HCT116 (cell line): ENCODE results near the gene PROX1. TPM values are rescaled to one million over a fixed set of nuclear protein-coding genes. Genes with fewer than 3 reads are reported as not detected.

ENCODE experiments used
- ATAC-seq: fragments of 200-7000 bp; cut with Tn5 transposase; 2 replicates; pipeline ENCODE4 v1.9.1; 2020; ENCODE audit warnings: mild to moderate bottlenecking, moderate library complexity
- BruUV-seq: library from RNA; stranded (reverse); fragments of 400-500 nt; replicated peaks from 2 replicates; lab custom pipeline; 2021; lab: Mats Ljungman, UMichigan
- CTCF ChIA-PET: fragments of 300-600 bp; sonication (Branson Sonifier 250); formaldehyde crosslinking; loops from one replicate; lab custom pipeline; 2021; ENCODE audit warnings: antibody characterized with exemption; lab: Charles Lee
- POLR2A ChIA-PET: fragments of 300-600, 350-600 bp; sonication (Branson Sonifier 250); formaldehyde crosslinking; loops from one replicate; lab custom pipeline; 2021; ENCODE audit warnings: antibody characterized with exemption; lab: Charles Lee
- RAD21 ChIA-PET, 2 experiments: fragments of 300-600 bp; sonication (Branson Sonifier 250); formaldehyde crosslinking; loops; one replicate each; lab custom pipeline; 2023; ENCODE audit warnings: low total read pairs in 2 of 2; ENCODE audit not compliant: uncharacterized antibody in 2 of 2, unreplicated experiment in 2 of 2, low non-redundant PET in 1 of 2; lab: Charles Lee
- DNase-seq: peaks from one replicate; pipeline ENCODE4 v3.0.0-alpha.2; 2010; ENCODE audit warnings: low read depth, low spot score
- H2AFZ ChIP-seq: fragments of 200-600 bp; shearing (Covaris generic), sonication (generic); 2 replicates; pipeline ENCODE4 v1.6.1; 2017; ENCODE audit warnings: low read depth, mixed run types, mixed read lengths, antibody characterized with exemption, low read length; ENCODE audit not compliant: poor library complexity, severe bottlenecking
- H3K27ac ChIP-seq: 2 replicates; pipeline ENCODE4 v1.5.1; 2012; ENCODE audit warnings: low read depth, low read length
- H3K27me3 ChIP-seq: fragments of 200-600 bp; sonication (generic); 2 replicates; pipeline ENCODE4 v1.6.1; 2016; ENCODE audit warnings: mixed run types, low read length, mixed read lengths; ENCODE audit not compliant: insufficient read depth
- H3K36me3 ChIP-seq, 2 experiments: fragments of 200-500 bp in 1 of 2; fragments of 200-600 bp in 1 of 2; sonication (Bioruptor generic) in 1 of 2; sonication (generic) in 1 of 2; 2 replicates each; pipeline versions ENCODE4 v1.5.1 to v1.6.1; 2014 to 2016; ENCODE audit warnings: low read length in 2 of 2, inconsistent platforms in 1 of 2, mixed read lengths in 1 of 2, mixed run types in 1 of 2; ENCODE audit not compliant: insufficient read depth in 2 of 2, control insufficient read depth in 1 of 2
- H3K4me1 ChIP-seq, 2 experiments: fragments of 200-600 bp in 1 of 2; sonication (generic) in 1 of 2; 2 replicates each; pipeline versions ENCODE4 v1.5.1 to v1.6.1; 2012 to 2017; ENCODE audit warnings: low read length in 2 of 2, inconsistent platforms in 1 of 2, mild to moderate bottlenecking in 1 of 2, mixed read lengths in 1 of 2, mixed run types in 1 of 2, moderate library complexity in 1 of 2; ENCODE audit not compliant: insufficient read depth in 2 of 2, control insufficient read depth in 1 of 2
- H3K4me2 ChIP-seq: fragments of 200-600 bp; sonication (generic); 2 replicates; pipeline ENCODE4 v1.6.1; 2017; ENCODE audit warnings: mixed run types, low read length, mixed read lengths
- H3K4me3 ChIP-seq, 2 experiments: fragments of 200-600 bp in 1 of 2; sonication (generic) in 1 of 2; replicated peaks in 1 of 2; 2 replicates each; pipeline ENCODE4 v1.5.1; 2011 to 2016; ENCODE audit warnings: low read length in 2 of 2, control low read depth in 1 of 2, low read depth in 1 of 2, mild to moderate bottlenecking in 1 of 2, mixed read lengths in 1 of 2, mixed run types in 1 of 2
- H3K79me2 ChIP-seq: fragments of 200-600 bp; sonication (generic); 2 replicates; pipeline ENCODE4 v1.6.1; 2017; ENCODE audit warnings: mild to moderate bottlenecking, mixed run types, low read length, moderate library complexity, mixed read lengths; ENCODE audit not compliant: insufficient read depth
- H3K9ac ChIP-seq: fragments of 200-600 bp; sonication (generic); 2 replicates; pipeline ENCODE4 v1.6.1; 2016; ENCODE audit warnings: low read length, mixed read lengths
- H3K9me2 ChIP-seq: fragments of 200-600 bp; sonication (generic), shearing (Covaris generic); 2 replicates; pipeline ENCODE4 v1.6.1; 2017; ENCODE audit warnings: mixed run types, mild to moderate bottlenecking, moderate library complexity; ENCODE audit not compliant: insufficient read depth
- H3K9me3 ChIP-seq, 2 experiments: fragments of 200-500 bp in 1 of 2; fragments of 200-600 bp in 1 of 2; sonication (Bioruptor generic) in 1 of 2; sonication (generic) in 1 of 2; 2 replicates each; pipeline ENCODE4 v1.6.1; 2014 to 2017; ENCODE audit warnings: low read length in 2 of 2, mixed read lengths in 2 of 2, inconsistent platforms in 1 of 2, low read depth in 1 of 2, mild to moderate bottlenecking in 1 of 2, mixed run types in 1 of 2, moderate library complexity in 1 of 2; ENCODE audit not compliant: control insufficient read depth in 1 of 2, insufficient read depth in 1 of 2
- H4K20me1 ChIP-seq: fragments of 200-600 bp; sonication (generic), shearing (Covaris generic); 2 replicates; pipeline ENCODE4 v1.6.1; 2017; ENCODE audit warnings: mixed run types, mild to moderate bottlenecking, moderate library complexity; ENCODE audit not compliant: insufficient read depth
- CBX3 ChIP-seq: IDR thresholded peaks from 2 replicates; pipeline ENCODE4 v1.6.1; 2012; ENCODE audit warnings: low read depth
- CEBPB ChIP-seq: IDR thresholded peaks from 2 replicates; pipeline ENCODE4 v1.6.1; 2012; ENCODE audit warnings: low read depth
- EGR1 ChIP-seq: IDR thresholded peaks from 2 replicates; pipeline ENCODE4 v1.6.1; 2012; ENCODE audit warnings: low read depth
- ELF1 ChIP-seq: IDR thresholded peaks from 2 replicates; pipeline ENCODE4 v1.6.1; 2012; ENCODE audit warnings: low read depth, borderline replicate concordance
- JUND ChIP-seq: IDR thresholded peaks from 2 replicates; pipeline ENCODE4 v1.6.1; 2012
- POLR2AphosphoS5 ChIP-seq: IDR thresholded peaks from 2 replicates; pipeline ENCODE4 v1.6.1; 2011; ENCODE audit warnings: mild to moderate bottlenecking, low read depth, low read length, moderate library complexity
- RAD21 ChIP-seq: IDR thresholded peaks from 2 replicates; pipeline ENCODE4 v1.6.1; 2012; ENCODE audit warnings: low read depth, mild to moderate bottlenecking
- YY1 ChIP-seq: IDR thresholded peaks from 2 replicates; pipeline ENCODE4 v1.6.1; 2011; ENCODE audit warnings: low read length, low read depth, moderate library complexity, mild to moderate bottlenecking; ENCODE audit not compliant: insufficient replicate concordance; ENCODE audit errors: extremely low read depth
- ZNF274 ChIP-seq: fragments of 200-500 bp; sonication (Bioruptor generic); IDR thresholded peaks from 2 replicates; pipeline ENCODE4 v1.6.1; 2014; ENCODE audit warnings: mild to moderate bottlenecking, low read depth, low read length, inconsistent platforms
- intact Hi-C: fragments of 100-400 bp; cut with micrococcal nuclease; formaldehyde crosslinking; loops from 2 replicates; pipeline ENCODE4 v1.10.0; 2022
- total RNA-seq: library from RNA; stranded (reverse); gene quantifications from one replicate; pipeline ENCODE4 v1.2.1, GENCODE V29; 2021; ENCODE audit not compliant: unreplicated experiment
- TF ChIP-seq, protein P1 (sequence below): IDR thresholded peaks from 2 replicates; pipeline ENCODE4 v1.6.1; 2012; ENCODE audit warnings: low read depth
- TF ChIP-seq, protein P2 (sequence below): IDR thresholded peaks from 2 replicates; pipeline ENCODE4 v1.6.1; 2011; ENCODE audit warnings: mild to moderate bottlenecking, low read length, moderate library complexity; ENCODE audit not compliant: insufficient replicate concordance; ENCODE audit errors: extremely low read depth
- TF ChIP-seq, protein P3 (sequence below): IDR thresholded peaks from 2 replicates; pipeline ENCODE4 v1.6.1; 2012
- TF ChIP-seq, protein P4 (sequence below), 3 experiments: fragments of 200-600 bp in 1 of 3; sonication (generic) in 1 of 3; IDR thresholded peaks in 2 of 3; conservative IDR thresholded peaks in 1 of 3; 2 replicates each; pipeline ENCODE4 v1.5.1; 2012 to 2017; ENCODE audit warnings: low read depth in 2 of 3, low read length in 2 of 3, antibody characterized with exemption in 1 of 3, borderline replicate concordance in 1 of 3, control low read depth in 1 of 3, mild to moderate bottlenecking in 1 of 3, mixed read lengths in 1 of 3, mixed run types in 1 of 3, moderate library complexity in 1 of 3; ENCODE audit not compliant: insufficient read depth in 1 of 3

Gene PROX1
- total RNA-seq, 1 experiment from 2014 or later: 0.22 TPM

DNA sequence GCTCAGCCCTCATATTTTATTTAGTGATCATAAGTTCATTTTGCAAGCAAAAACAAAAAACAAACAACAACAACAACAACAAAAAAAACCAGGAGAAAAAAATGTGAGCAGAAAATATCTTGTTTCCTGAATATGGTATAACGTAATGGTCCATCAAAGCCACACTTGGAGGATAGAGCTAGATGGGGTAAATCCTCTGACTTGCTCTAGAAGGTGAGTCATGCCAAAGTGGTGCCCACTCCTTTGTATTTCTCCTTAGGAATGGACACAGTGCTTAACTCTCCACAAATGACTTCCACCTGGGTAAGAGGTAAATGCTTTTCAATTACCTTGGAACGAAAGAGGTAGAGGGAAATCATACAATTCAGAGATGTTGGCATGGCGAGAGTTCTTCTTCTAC, 20.6 kb downstream of the PROX1 start (continued):
- TF ChIP-seq, protein P1, sequence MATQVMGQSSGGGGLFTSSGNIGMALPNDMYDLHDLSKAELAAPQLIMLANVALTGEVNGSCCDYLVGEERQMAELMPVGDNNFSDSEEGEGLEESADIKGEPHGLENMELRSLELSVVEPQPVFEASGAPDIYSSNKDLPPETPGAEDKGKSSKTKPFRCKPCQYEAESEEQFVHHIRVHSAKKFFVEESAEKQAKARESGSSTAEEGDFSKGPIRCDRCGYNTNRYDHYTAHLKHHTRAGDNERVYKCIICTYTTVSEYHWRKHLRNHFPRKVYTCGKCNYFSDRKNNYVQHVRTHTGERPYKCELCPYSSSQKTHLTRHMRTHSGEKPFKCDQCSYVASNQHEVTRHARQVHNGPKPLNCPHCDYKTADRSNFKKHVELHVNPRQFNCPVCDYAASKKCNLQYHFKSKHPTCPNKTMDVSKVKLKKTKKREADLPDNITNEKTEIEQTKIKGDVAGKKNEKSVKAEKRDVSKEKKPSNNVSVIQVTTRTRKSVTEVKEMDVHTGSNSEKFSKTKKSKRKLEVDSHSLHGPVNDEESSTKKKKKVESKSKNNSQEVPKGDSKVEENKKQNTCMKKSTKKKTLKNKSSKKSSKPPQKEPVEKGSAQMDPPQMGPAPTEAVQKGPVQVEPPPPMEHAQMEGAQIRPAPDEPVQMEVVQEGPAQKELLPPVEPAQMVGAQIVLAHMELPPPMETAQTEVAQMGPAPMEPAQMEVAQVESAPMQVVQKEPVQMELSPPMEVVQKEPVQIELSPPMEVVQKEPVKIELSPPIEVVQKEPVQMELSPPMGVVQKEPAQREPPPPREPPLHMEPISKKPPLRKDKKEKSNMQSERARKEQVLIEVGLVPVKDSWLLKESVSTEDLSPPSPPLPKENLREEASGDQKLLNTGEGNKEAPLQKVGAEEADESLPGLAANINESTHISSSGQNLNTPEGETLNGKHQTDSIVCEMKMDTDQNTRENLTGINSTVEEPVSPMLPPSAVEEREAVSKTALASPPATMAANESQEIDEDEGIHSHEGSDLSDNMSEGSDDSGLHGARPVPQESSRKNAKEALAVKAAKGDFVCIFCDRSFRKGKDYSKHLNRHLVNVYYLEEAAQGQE: no peak
- TF ChIP-seq YY1 (no peak), ZNF274 (no peak), CBX3 (no peak)
- TF ChIP-seq, protein P2, sequence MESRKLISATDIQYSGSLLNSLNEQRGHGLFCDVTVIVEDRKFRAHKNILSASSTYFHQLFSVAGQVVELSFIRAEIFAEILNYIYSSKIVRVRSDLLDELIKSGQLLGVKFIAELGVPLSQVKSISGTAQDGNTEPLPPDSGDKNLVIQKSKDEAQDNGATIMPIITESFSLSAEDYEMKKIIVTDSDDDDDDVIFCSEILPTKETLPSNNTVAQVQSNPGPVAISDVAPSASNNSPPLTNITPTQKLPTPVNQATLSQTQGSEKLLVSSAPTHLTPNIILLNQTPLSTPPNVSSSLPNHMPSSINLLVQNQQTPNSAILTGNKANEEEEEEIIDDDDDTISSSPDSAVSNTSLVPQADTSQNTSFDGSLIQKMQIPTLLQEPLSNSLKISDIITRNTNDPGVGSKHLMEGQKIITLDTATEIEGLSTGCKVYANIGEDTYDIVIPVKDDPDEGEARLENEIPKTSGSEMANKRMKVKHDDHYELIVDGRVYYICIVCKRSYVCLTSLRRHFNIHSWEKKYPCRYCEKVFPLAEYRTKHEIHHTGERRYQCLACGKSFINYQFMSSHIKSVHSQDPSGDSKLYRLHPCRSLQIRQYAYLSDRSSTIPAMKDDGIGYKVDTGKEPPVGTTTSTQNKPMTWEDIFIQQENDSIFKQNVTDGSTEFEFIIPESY: no peak
- TF ChIP-seq, all 23 proteins: peak for 0

DNA sequence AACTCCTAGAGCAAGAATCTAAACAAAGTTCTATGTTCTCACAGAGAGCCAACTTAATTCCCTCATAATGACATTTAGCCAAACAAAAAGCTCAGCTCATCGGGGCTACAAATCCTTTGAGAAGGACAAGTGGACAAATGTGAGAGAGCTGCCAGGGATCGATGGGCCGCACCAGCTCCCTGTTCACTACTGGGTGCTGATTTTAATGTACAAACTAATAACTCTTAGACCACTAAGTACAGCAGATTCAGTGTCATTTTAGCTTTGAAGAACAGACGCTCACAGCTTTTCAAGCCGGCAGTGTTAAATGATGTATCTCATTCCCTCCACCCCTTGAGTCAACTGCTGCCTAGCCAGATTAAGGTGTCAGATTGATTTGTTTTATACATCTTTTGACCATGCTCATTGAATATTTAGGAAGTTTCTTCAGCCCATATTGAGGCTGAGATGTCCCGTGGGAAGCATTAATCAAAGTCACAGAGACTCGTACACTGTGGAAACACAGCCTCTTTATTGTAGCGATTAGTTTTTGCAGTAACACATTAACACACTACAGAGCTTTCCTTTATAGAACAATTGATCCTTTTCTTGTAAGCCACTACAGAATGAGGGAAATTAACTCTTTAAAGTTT, 21.1 kb downstream of the PROX1 start:
- Histone ChIP-seq H3K9me3 (no peaks in the 10 kb centered on the region), H3K27ac (no peak overlapping the region), H3K4me1 (no peaks in the 10 kb centered on the region), H3K36me3 (no peaks in the 10 kb centered on the region), H3K79me2 (no peaks in the 10 kb centered on the region), H3K4me2 (no peak overlapping the region), H2AFZ (no peak overlapping the region), H4K20me1 (no peaks in the 10 kb centered on the region), H3K9me2 (peaks cover 6% of the 10 kb centered on the region; the same call in 1 of the 2 replicates), H3K27me3 (0 out of 2 replicates have a peak, but pooled peaks cover 4% of the 10 kb centered on the region), H3K9ac (no peak overlapping the region), H3K4me3 (no peak overlapping the region)
- POLR2A ChIA-PET: interaction anchor here (0.6 kb wide), 1 partner anchor 163 kb away, joined by 3 read pairs; no protein-coding TSS in a partner anchor
- intact Hi-C loops: no loop called here
- RAD21 ChIA-PET: no interaction called here
- CTCF ChIA-PET: no interaction called here
- DNase-seq (no peak), ATAC-seq (no peak)
- no TSS peak for BruUV-seq
- TF ChIP-seq CEBPB (no peak), ELF1 (no peak), RAD21 (no peak), POLR2AphosphoS5 (no peak), JUND (no peak), EGR1 (no peak)
- TF ChIP-seq, protein P3, sequence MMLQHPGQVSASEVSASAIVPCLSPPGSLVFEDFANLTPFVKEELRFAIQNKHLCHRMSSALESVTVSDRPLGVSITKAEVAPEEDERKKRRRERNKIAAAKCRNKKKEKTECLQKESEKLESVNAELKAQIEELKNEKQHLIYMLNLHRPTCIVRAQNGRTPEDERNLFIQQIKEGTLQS: no peak
- TF ChIP-seq, protein P4, sequence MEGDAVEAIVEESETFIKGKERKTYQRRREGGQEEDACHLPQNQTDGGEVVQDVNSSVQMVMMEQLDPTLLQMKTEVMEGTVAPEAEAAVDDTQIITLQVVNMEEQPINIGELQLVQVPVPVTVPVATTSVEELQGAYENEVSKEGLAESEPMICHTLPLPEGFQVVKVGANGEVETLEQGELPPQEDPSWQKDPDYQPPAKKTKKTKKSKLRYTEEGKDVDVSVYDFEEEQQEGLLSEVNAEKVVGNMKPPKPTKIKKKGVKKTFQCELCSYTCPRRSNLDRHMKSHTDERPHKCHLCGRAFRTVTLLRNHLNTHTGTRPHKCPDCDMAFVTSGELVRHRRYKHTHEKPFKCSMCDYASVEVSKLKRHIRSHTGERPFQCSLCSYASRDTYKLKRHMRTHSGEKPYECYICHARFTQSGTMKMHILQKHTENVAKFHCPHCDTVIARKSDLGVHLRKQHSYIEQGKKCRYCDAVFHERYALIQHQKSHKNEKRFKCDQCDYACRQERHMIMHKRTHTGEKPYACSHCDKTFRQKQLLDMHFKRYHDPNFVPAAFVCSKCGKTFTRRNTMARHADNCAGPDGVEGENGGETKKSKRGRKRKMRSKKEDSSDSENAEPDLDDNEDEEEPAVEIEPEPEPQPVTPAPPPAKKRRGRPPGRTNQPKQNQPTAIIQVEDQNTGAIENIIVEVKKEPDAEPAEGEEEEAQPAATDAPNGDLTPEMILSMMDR (IDR thresholded peaks at IDR 0.05 in 2 of 3, conservative IDR thresholded peaks at IDR 0.05 in 1 of 3; ENCODE audit: borderline replicate concordance in 1 of 3, insufficient read depth in 1 of 3, low read depth in 2 of 3, low read length in 2 of 3): no peak
